ENCODE data around the gene RABGAP1. TPM values are rescaled to one million over a fixed set of nuclear protein-coding genes. Genes with fewer than 3 reads are reported as not detected.
A peak's percentile ranks its signal among the peaks of the same experiment; 100 is the strongest.

RABGAP1 gene
- total RNA-seq, 1 donor from 2014 or later = 93.6 TPM

DNA sequence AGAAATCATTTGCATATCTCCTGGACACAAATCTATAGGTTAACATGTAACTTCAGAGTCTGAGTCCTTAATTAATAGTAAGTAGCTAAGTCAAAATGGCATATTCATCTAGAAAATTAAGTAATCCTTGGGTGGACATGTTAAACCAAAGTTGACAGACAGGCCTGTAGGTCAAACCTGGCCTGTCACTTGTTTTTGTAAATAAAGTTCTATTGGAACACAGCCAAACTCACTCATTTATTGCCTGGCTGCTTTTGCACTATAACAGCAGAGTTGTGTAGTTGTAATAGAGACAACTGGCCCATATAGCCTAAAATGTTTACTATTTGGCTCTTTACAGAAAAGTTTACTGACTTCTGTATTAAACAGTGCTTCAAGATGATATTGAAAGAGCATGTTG lies 68.1 kb downstream of the RABGAP1 start:
- H3K9me3 Mint-ChIP-seq (ENCODE audit: low read depth) = no peaks in the 10 kb centered on the region
- TF ChIP-seq, protein P1, sequence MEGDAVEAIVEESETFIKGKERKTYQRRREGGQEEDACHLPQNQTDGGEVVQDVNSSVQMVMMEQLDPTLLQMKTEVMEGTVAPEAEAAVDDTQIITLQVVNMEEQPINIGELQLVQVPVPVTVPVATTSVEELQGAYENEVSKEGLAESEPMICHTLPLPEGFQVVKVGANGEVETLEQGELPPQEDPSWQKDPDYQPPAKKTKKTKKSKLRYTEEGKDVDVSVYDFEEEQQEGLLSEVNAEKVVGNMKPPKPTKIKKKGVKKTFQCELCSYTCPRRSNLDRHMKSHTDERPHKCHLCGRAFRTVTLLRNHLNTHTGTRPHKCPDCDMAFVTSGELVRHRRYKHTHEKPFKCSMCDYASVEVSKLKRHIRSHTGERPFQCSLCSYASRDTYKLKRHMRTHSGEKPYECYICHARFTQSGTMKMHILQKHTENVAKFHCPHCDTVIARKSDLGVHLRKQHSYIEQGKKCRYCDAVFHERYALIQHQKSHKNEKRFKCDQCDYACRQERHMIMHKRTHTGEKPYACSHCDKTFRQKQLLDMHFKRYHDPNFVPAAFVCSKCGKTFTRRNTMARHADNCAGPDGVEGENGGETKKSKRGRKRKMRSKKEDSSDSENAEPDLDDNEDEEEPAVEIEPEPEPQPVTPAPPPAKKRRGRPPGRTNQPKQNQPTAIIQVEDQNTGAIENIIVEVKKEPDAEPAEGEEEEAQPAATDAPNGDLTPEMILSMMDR (IDR thresholded peaks at IDR 0.05; ENCODE audit: unreplicated experiment) = no peak
- H3K27ac Mint-ChIP-seq = no peak overlapping the region
- no peaks in the 10 kb centered on the region for H3K27me3 Mint-ChIP-seq
- no peak for DNase-seq (ENCODE audit: low spot score, unreplicated experiment)
- H3K36me3 Mint-ChIP-seq (ENCODE audit: insufficient read depth) = peaks cover 27% of the 10 kb centered on the region
- H3K4me1 Mint-ChIP-seq (ENCODE audit: low read depth) = no peaks in the 10 kb centered on the region
- H3K4me3 Mint-ChIP-seq (ENCODE audit: low read depth) = no peak overlapping the region

DNA sequence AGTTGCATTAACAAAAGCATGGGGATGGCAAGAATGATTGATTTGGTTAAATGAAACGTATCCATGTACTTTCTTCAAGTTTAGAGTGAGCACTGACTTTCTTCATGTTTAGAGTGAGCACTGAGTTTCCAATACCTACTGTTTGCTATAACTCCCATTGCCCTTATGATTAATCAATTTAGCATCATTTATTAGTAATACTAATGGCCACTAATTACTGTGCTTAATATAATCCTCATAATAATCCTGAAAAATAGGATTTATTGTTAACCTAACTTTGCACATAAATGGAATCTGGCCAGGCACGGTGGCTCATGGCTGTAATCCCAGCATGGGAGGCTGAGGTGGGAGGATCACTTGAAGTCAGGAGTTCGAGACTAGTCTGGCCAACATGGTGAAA lies 70.6 kb downstream of the RABGAP1 start:
- no peaks in the 10 kb centered on the region for H3K9me3 Mint-ChIP-seq (ENCODE audit: low read depth)
- H3K4me3 Mint-ChIP-seq (ENCODE audit: low read depth) = no peak overlapping the region
- peaks cover 32% of the 10 kb centered on the region for H3K36me3 Mint-ChIP-seq (ENCODE audit: insufficient read depth)
- no peaks in the 10 kb centered on the region for H3K4me1 Mint-ChIP-seq (ENCODE audit: low read depth)
- TF ChIP-seq, protein P1 (IDR thresholded peaks at IDR 0.05; ENCODE audit: unreplicated experiment) = no peak
- H3K27me3 Mint-ChIP-seq = no peaks in the 10 kb centered on the region
- no peak for DNase-seq (ENCODE audit: low spot score, unreplicated experiment)
- no peak overlapping the region for H3K27ac Mint-ChIP-seq

DNA sequence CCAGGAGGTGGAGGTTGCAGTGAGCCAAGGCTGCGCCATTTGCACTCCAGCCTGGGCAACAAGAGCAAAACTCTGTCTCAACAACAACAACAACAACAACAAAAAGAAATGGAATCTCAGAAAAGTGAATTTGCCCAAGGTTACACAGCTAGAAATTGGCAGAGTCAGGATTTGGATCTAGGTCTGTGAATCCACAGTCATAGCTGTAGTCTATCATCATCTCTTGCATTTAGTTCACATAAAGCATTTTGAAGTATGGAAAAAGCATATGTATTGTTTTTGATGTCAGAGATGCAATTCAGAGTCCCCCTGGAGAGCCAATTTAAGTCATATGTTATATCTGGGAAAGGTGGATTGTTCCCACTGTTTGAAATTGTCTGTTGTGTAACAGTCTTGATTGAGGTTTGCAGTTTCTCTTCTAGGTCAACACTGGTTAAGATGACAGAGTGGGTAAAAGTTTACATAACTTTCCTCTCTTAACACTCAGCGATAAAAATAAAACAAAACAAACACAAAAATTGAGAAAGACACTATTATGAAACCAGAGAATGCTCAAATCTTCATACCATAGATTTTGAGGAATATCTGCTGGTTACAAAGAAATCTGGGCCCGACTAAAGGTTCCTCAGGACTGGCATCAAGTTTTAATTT lies 71.2 kb downstream of the RABGAP1 start:
- no peak overlapping the region for H3K4me3 Mint-ChIP-seq (ENCODE audit: low read depth)
- TF ChIP-seq, protein P1 (IDR thresholded peaks at IDR 0.05; ENCODE audit: unreplicated experiment) = no peak
- H3K27me3 Mint-ChIP-seq = no peaks in the 10 kb centered on the region
- H3K4me1 Mint-ChIP-seq (ENCODE audit: low read depth) = no peaks in the 10 kb centered on the region
- H3K27ac Mint-ChIP-seq = peak overlapping the region; percentile 31
- H3K36me3 Mint-ChIP-seq (ENCODE audit: insufficient read depth) = peaks cover 32% of the 10 kb centered on the region
- no peak for DNase-seq (ENCODE audit: low spot score, unreplicated experiment)
- no peaks in the 10 kb centered on the region for H3K9me3 Mint-ChIP-seq (ENCODE audit: low read depth)

DNA sequence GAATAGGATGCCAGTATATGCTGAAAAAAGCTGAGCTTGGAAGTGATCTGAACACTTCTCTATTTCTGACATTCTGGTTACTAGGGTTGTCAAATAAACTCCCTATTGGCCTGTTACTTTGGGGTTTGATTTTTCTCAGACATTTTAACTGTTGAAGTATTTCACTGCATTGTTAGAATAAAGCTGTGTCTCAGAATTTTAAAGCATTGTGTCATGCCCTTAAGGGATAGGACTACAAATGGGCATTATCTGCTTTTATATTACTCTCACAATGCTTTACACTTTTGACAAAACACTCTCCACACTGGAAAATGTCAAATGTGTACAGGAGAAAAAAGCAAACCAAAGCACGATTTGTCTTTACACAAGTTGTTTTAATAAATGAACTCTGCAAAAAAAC lies 75.8 kb downstream of the RABGAP1 start:
- Mint-ChIP-seq H3K27ac (no peak overlapping the region), H3K36me3 (ENCODE audit: insufficient read depth) (peaks cover 34% of the 10 kb centered on the region)
- TF ChIP-seq, protein P1 (IDR thresholded peaks at IDR 0.05; ENCODE audit: unreplicated experiment) = no peak

DNA sequence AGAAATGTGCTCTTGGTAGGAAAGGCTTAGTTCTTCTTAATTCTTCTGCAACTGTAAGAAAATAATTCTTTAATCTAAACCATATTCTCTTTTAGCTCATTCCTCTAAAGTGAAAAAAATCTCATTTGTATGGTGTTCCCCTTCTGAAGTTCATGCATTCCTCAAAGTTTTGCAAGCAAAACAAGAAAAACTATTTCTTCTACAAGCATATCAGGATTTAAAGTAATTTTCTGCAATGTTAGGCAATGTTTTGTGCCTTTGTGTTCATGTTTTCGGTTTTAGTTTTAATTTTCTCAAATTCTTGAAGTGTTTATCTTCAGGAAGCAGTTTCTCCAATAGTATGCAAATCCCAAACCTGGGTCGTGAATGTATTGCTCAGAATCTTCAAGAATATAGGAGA lies 80.0 kb downstream of the RABGAP1 start:
- TF ChIP-seq, protein P1 (IDR thresholded peaks at IDR 0.05; ENCODE audit: unreplicated experiment) = no peak
- Mint-ChIP-seq H3K4me1 (ENCODE audit: low read depth) (peaks cover 5% of the 10 kb centered on the region), H3K27ac (no peak overlapping the region), H3K9me3 (ENCODE audit: low read depth) (no peaks in the 10 kb centered on the region), H3K27me3 (no peaks in the 10 kb centered on the region), H3K4me3 (ENCODE audit: low read depth) (no peak overlapping the region), H3K36me3 (ENCODE audit: insufficient read depth) (peaks cover 22% of the 10 kb centered on the region)
- no peak for DNase-seq (ENCODE audit: low spot score, unreplicated experiment)

More for the DNA sequence above, 75.8 kb downstream of the RABGAP1 start:
- H3K9me3 Mint-ChIP-seq (ENCODE audit: low read depth) = no peaks in the 10 kb centered on the region
- H3K4me3 Mint-ChIP-seq (ENCODE audit: low read depth) = no peak overlapping the region
- H3K4me1 Mint-ChIP-seq (ENCODE audit: low read depth) = no peaks in the 10 kb centered on the region
- DNase-seq (ENCODE audit: low spot score, unreplicated experiment) = no peak
- no peaks in the 10 kb centered on the region for H3K27me3 Mint-ChIP-seq

All from progenitor cell of endocrine pancreas (in vitro differentiated cells).